Activated B cell treated with CpG ODN at 0.5 μM for 24 hours (primary cell): ENCODE results near the gene SRR. TPM values are rescaled to one million over a fixed set of nuclear protein-coding genes. Genes with fewer than 3 reads are reported as not detected.

ENCODE experiments used
- ATAC-seq: fragments of 200-7000 bp; cut with Tn5 transposase; one replicate; pipeline ENCODE4 v1.10.0; 2021; ENCODE audit warnings: low read depth, mild to moderate bottlenecking, moderate library complexity
- CTCF ChIA-PET: fragments of 350-600 bp; sonication (Branson Sonifier 250); formaldehyde crosslinking; loops from one replicate; lab custom pipeline; 2021; ENCODE audit warnings: antibody characterized with exemption; lab: Charles Lee
- POLR2A ChIA-PET: fragments of 350-600 bp; sonication (Branson Sonifier 250); formaldehyde crosslinking; loops from one replicate; lab custom pipeline; 2021; ENCODE audit warnings: antibody characterized with exemption; lab: Charles Lee
- DNase-seq: peaks from one replicate; pipeline ENCODE4 v3.0.0; 2022
- H3K27ac Mint-ChIP-seq: one replicate; pipeline ENCODE4 v1.8.0; 2020; ENCODE audit warnings: mixed read lengths
- H3K27me3 Mint-ChIP-seq: one replicate; pipeline ENCODE4 v1.8.0; 2021; ENCODE audit warnings: mixed read lengths
- H3K36me3 Mint-ChIP-seq: one replicate; pipeline ENCODE4 v1.8.0; 2021; ENCODE audit warnings: low read depth, mixed read lengths
- H3K4me1 Mint-ChIP-seq: one replicate; pipeline ENCODE4 v1.8.0; 2021; ENCODE audit warnings: mixed read lengths
- H3K4me3 Mint-ChIP-seq: one replicate; pipeline ENCODE4 v1.8.0; 2020; ENCODE audit warnings: mild to moderate bottlenecking, mixed read lengths
- H3K9me3 Mint-ChIP-seq: one replicate; pipeline ENCODE4 v1.8.0; 2020; ENCODE audit warnings: mixed read lengths
- CTCF ChIP-seq: fragments of 200-600 bp; IDR thresholded peaks from one replicate; pipeline ENCODE4 v1.8.0; 2022; ENCODE audit warnings: antibody characterized with exemption, mild to moderate bottlenecking
- intact Hi-C: fragments of 100-400 bp; cut with micrococcal nuclease; formaldehyde crosslinking; loops from one replicate; pipeline ENCODE4 v1.15.1; 2024
- total RNA-seq: library from RNA; stranded (reverse); gene quantifications from 2 replicates; pipeline ENCODE4 v1.2.3, GENCODE V29; 2022

The SRR gene
- total RNA-seq, 1 donor from 2014 or later = 5.7 TPM

GRCh38 chr17:2343421-2343820, 39.7 kb downstream of the SRR start:
- ChIA-PET POLR2A (no interaction called here), CTCF (no interaction called here)
- H3K27me3 Mint-ChIP-seq = no peaks in the 10 kb centered on the region
- ATAC-seq = no peak
- intact Hi-C loops = no loop called here
- no peaks in the 10 kb centered on the region for H3K9me3 Mint-ChIP-seq
- no peak for TF ChIP-seq CTCF
- peaks cover 1% of the 10 kb centered on the region for H3K4me1 Mint-ChIP-seq
- H3K27ac Mint-ChIP-seq = no peak overlapping the region
- no peak for DNase-seq
- H3K4me3 Mint-ChIP-seq = no peak overlapping the region
- peaks cover 15% of the 10 kb centered on the region for H3K36me3 Mint-ChIP-seq

- no peak overlapping the region for H3K27ac Mint-ChIP-seq
- no peak for TF ChIP-seq CTCF
- no peak overlapping the region for H3K4me3 Mint-ChIP-seq
- no peaks in the 10 kb centered on the region for H3K9me3 Mint-ChIP-seq
- H3K36me3 Mint-ChIP-seq = peaks cover 15% of the 10 kb centered on the region
- intact Hi-C loops = no loop called here
- DNase-seq (no peak), ATAC-seq (no peak)
- POLR2A ChIA-PET = no interaction called here
- CTCF ChIA-PET = no interaction called here
- H3K27me3 Mint-ChIP-seq = no peaks in the 10 kb centered on the region
- H3K4me1 Mint-ChIP-seq = no peaks in the 10 kb centered on the region
Measured at GRCh38 chr17:2344528-2344927, 40.8 kb downstream of the SRR start.

- H3K27ac Mint-ChIP-seq = no peak overlapping the region
- DNase-seq = no peak
- no peaks in the 10 kb centered on the region for H3K9me3 Mint-ChIP-seq
- ATAC-seq = no peak
- POLR2A ChIA-PET = interaction anchor here (1.1 kb wide), 1 partner anchor 10 kb away, joined by 3 read pairs; the partner anchor contains the start of gene TSR1
- H3K4me1 Mint-ChIP-seq = no peaks in the 10 kb centered on the region
- H3K27me3 Mint-ChIP-seq = no peaks in the 10 kb centered on the region
- intact Hi-C loops = no loop called here
- CTCF ChIA-PET = no interaction called here
- TF ChIP-seq CTCF = no peak
- no peak overlapping the region for H3K4me3 Mint-ChIP-seq
- H3K36me3 Mint-ChIP-seq = peaks cover 13% of the 10 kb centered on the region
Measured at GRCh38 chr17:2346475-2346874, 42.7 kb downstream of the SRR start.

GRCh38 chr17:2347805-2348685, 44.3 kb downstream of the SRR start:
- Mint-ChIP-seq H3K27me3 (no peaks in the 10 kb centered on the region), H3K4me1 (peaks cover 2% of the 10 kb centered on the region), H3K36me3 (peaks cover 9% of the 10 kb centered on the region), H3K27ac (no peak overlapping the region), H3K9me3 (no peaks in the 10 kb centered on the region), H3K4me3 (no peak overlapping the region)
- CTCF ChIA-PET = interaction anchor here (0.6 to 1.1 kb wide), 2 partner anchors 10 to 701 kb away, joined by 3 read pairs; no protein-coding TSS in a partner anchor
- DNase-seq = no peak
- ATAC-seq = no peak
- TF ChIP-seq CTCF = no peak
- intact Hi-C loops = no loop called here
- POLR2A ChIA-PET = no interaction called here

GRCh38 chr17:2351269-2351668, 47.5 kb downstream of the SRR start:
- DNase-seq (no peak), ATAC-seq (no peak)
- intact Hi-C loops = no loop called here
- no peaks in the 10 kb centered on the region for H3K27me3 Mint-ChIP-seq
- POLR2A ChIA-PET = no interaction called here
- H3K36me3 Mint-ChIP-seq = no peaks in the 10 kb centered on the region
- H3K4me1 Mint-ChIP-seq = peaks cover 6% of the 10 kb centered on the region
- no peak overlapping the region for H3K27ac Mint-ChIP-seq
- no peak for TF ChIP-seq CTCF
- H3K4me3 Mint-ChIP-seq = no peak overlapping the region
- CTCF ChIA-PET = interaction anchor here (1.1 kb wide), 1 partner anchor 15 kb away, joined by 3 read pairs; the partner anchor contains the start of gene TSR1
- no peaks in the 10 kb centered on the region for H3K9me3 Mint-ChIP-seq
